ENCODE data around the gene NAGS.
"Not testable (repeated sequence)": the region's sequence is repeated elsewhere in the genome, so short reads cannot be mapped to it uniquely, and the experiment has no call there.

NAGS gene, protein sequence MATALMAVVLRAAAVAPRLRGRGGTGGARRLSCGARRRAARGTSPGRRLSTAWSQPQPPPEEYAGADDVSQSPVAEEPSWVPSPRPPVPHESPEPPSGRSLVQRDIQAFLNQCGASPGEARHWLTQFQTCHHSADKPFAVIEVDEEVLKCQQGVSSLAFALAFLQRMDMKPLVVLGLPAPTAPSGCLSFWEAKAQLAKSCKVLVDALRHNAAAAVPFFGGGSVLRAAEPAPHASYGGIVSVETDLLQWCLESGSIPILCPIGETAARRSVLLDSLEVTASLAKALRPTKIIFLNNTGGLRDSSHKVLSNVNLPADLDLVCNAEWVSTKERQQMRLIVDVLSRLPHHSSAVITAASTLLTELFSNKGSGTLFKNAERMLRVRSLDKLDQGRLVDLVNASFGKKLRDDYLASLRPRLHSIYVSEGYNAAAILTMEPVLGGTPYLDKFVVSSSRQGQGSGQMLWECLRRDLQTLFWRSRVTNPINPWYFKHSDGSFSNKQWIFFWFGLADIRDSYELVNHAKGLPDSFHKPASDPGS

DNA sequence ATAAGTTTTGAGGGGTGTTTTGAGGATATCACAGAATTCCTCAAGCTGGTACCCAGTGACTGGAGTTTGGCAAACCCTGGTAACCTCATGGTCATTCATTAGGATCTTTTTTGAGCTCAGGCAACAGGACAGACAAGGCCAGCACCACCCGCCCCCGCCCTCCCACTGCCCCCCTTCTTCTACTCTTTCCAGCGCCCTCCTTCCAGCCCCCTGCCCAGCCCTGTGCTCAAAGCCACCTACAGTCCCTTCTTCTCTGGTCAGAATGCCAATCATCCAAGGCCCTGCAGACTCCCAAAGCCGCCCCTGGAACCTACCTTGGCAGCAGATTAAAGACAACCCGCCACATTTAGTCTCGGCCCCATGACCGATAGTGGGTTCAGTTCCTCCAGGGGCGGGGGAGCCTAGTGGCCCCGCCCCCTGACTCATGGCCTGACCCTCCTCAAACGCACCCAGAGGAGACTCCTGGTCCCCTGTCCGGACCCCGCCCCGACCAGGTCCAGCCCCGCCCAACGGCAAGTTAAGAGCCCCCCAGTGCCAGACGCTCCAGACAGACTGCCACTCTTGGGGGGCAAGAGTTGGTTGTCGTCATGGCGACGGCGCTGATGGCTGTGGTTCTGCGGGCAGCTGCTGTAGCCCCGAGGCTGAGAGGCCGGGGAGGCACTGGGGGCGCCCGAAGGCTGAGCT is at the start of gene NAGS:
TSS of gene NAGS (plus strand) at position 546 of the 684 bp plus-strand sequence. CDS start at position 588, 42 bp downstream.
- no peak within 1 kb of the TSS for H2AFZ ChIP-seq (ENCODE audit: low read depth, low read length)
- no peaks in the 10 kb centered on the region for H3K79me2 ChIP-seq (ENCODE audit: low read length)
- no peaks in the 10 kb centered on the region for H3K36me3 ChIP-seq (replicated peaks; ENCODE audit: low read depth, low read length)
- no peaks in the 10 kb centered on the region for H3K9me3 ChIP-seq (ENCODE audit: insufficient read depth, low read length)
- H3K4me1 ChIP-seq (ENCODE audit: low read length): peaks cover 8% of the 10 kb centered on the region
- TF ChIP-seq, protein P1, sequence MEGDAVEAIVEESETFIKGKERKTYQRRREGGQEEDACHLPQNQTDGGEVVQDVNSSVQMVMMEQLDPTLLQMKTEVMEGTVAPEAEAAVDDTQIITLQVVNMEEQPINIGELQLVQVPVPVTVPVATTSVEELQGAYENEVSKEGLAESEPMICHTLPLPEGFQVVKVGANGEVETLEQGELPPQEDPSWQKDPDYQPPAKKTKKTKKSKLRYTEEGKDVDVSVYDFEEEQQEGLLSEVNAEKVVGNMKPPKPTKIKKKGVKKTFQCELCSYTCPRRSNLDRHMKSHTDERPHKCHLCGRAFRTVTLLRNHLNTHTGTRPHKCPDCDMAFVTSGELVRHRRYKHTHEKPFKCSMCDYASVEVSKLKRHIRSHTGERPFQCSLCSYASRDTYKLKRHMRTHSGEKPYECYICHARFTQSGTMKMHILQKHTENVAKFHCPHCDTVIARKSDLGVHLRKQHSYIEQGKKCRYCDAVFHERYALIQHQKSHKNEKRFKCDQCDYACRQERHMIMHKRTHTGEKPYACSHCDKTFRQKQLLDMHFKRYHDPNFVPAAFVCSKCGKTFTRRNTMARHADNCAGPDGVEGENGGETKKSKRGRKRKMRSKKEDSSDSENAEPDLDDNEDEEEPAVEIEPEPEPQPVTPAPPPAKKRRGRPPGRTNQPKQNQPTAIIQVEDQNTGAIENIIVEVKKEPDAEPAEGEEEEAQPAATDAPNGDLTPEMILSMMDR (IDR thresholded peaks at IDR 0.05; ENCODE audit: low read depth, low read length): no peak
- TF ChIP-seq EZH2phosphoT487 (IDR thresholded peaks at IDR 0.05; ENCODE audit: low read depth): no peak
- no peaks in the 10 kb centered on the region for H3K27me3 ChIP-seq (ENCODE audit: low read depth, low read length)
- no peak within 1 kb of the TSS for H3K4me3 ChIP-seq (ENCODE audit: low read length)
- no peak within 1 kb of the TSS for H3K4me2 ChIP-seq (ENCODE audit: low read length)
- H3K9ac ChIP-seq (ENCODE audit: low read length): no peak within 1 kb of the TSS
- H3K27ac ChIP-seq (ENCODE audit: low read length): no peak within 1 kb of the TSS
- H4K20me1 ChIP-seq (ENCODE audit: insufficient read depth, low read length): no peaks in the 10 kb centered on the region

DNA sequence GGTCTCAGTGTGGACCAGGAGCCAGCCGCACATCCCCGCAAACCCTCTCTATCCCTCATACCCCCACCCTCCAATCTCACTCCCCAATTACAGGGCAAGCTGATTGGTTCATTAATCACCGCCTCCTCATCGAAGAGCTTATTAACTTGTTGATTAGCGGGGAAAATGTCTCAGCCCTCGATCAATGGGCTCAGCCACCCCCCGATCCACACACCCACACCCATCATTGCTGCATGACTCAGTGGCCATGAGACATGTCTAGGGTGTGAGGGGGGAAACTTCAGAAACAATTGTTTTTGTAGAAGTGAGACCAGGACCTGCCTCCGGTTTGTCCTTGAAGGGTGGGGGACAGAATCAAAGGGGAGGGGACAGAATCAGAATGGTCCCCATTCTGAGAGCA is 48.2 kb upstream of the NAGS start:
- TF ChIP-seq, protein P1 (IDR thresholded peaks at IDR 0.05; ENCODE audit: low read depth, low read length): no peak
- no peak for TF ChIP-seq EZH2phosphoT487 (IDR thresholded peaks at IDR 0.05; ENCODE audit: low read depth)
- H3K79me2 ChIP-seq (ENCODE audit: low read length): no peaks in the 10 kb centered on the region
- no peaks in the 10 kb centered on the region for H3K27me3 ChIP-seq (ENCODE audit: low read depth, low read length)
- H3K36me3 ChIP-seq (replicated peaks; ENCODE audit: low read depth, low read length): no peaks in the 10 kb centered on the region
- H3K27ac ChIP-seq (ENCODE audit: low read length): no peak overlapping the region
- H3K9me3 ChIP-seq (ENCODE audit: insufficient read depth, low read length): no peaks in the 10 kb centered on the region
- no peak overlapping the region for H2AFZ ChIP-seq (ENCODE audit: low read depth, low read length)
- H3K4me2 ChIP-seq (ENCODE audit: low read length): no peak overlapping the region
- H3K4me1 ChIP-seq (ENCODE audit: low read length): no peaks in the 10 kb centered on the region
- no peak overlapping the region for H3K4me3 ChIP-seq (ENCODE audit: low read length)
- H4K20me1 ChIP-seq (ENCODE audit: insufficient read depth, low read length): no peaks in the 10 kb centered on the region
- H3K9ac ChIP-seq (ENCODE audit: low read length): no peak overlapping the region

DNA sequence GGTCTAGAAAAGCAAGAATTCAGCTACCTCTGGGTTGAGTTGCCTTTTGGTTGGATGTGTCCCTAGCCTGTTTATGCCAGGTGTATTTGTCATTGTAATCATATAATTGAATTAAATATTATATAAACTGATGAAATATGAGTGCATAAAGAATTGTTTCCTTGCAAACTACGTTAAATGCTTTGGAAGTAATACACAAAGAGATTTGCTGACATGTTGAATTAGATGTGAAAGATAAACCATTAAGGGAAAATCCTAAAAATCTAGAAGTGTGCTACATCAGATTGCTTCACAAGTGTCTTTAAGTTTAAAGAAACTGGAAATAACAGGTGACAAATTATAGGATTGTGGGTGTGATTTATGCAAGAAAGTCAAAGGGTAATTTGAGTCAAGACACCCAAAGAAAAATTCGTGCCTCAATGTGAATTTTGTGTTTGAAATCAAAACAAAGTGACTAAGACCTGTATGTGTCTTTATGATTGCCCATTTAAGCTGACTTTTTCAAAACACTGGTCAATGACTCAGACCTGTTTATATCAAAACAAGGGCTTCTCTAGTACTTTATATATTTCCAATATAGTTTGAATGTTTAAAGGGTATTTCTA is 45.6 kb upstream of the NAGS start:
- no peaks in the 10 kb centered on the region for H3K79me2 ChIP-seq (ENCODE audit: low read length)
- H3K27me3 ChIP-seq (ENCODE audit: low read depth, low read length): no peaks in the 10 kb centered on the region
- peaks cover 14% of the 10 kb centered on the region for H3K4me1 ChIP-seq (ENCODE audit: low read length)
- H3K4me2 ChIP-seq (ENCODE audit: low read length): no peak overlapping the region
- H3K4me3 ChIP-seq (ENCODE audit: low read length): no peak overlapping the region
- H3K27ac ChIP-seq (ENCODE audit: low read length): no peak overlapping the region
- no peaks in the 10 kb centered on the region for H3K9me3 ChIP-seq (ENCODE audit: insufficient read depth, low read length)
- TF ChIP-seq, protein P1 (IDR thresholded peaks at IDR 0.05; ENCODE audit: low read depth, low read length): no peak
- TF ChIP-seq EZH2phosphoT487 (IDR thresholded peaks at IDR 0.05; ENCODE audit: low read depth): no peak
- no peak overlapping the region for H2AFZ ChIP-seq (ENCODE audit: low read depth, low read length)
- no peaks in the 10 kb centered on the region for H4K20me1 ChIP-seq (ENCODE audit: insufficient read depth, low read length)
- no peak overlapping the region for H3K9ac ChIP-seq (ENCODE audit: low read length)
- no peaks in the 10 kb centered on the region for H3K36me3 ChIP-seq (replicated peaks; ENCODE audit: low read depth, low read length)

DNA sequence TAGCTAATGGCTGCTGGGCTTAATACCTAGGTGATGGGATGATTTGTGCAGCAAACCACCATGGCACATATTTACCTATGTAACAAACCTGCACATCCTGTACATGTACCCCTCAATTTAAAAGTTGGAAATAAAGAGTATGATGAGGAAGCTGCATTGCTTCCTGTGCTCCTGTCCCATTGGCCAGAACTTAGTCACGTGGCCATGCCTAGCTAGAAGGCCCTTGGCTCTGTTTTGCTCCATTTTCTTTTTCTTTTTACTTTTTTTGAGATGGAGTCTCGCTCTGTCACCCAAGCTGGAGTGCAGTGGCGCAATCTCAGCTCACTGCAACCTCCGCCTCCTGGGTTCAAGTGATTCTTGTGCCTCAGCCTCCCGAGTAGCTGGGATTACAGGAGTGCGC is 43.1 kb upstream of the NAGS start:
- H3K36me3 ChIP-seq (replicated peaks; ENCODE audit: low read depth, low read length); H3K27me3 ChIP-seq (ENCODE audit: low read depth, low read length); H3K4me3 ChIP-seq (ENCODE audit: low read length); H2AFZ ChIP-seq (ENCODE audit: low read depth, low read length); H3K4me2 ChIP-seq (ENCODE audit: low read length); H4K20me1 ChIP-seq (ENCODE audit: insufficient read depth, low read length); H3K79me2 ChIP-seq (ENCODE audit: low read length); H3K9me3 ChIP-seq (ENCODE audit: insufficient read depth, low read length); H3K9ac ChIP-seq (ENCODE audit: low read length); H3K27ac ChIP-seq (ENCODE audit: low read length): not testable (repeated sequence)
- H3K4me1 ChIP-seq (ENCODE audit: low read length): peaks cover 14% of the 10 kb centered on the region

Data from OCI-LY3 (cell line).